ENCODE measurements around the gene TTC3.
A peak's percentile ranks its signal among the peaks of the same experiment; 100 is the strongest.
"Not testable (repeated sequence)": the region's sequence is repeated elsewhere in the genome, so short reads cannot be mapped to it uniquely, and the experiment has no call there.

TTC3 gene

DNA sequence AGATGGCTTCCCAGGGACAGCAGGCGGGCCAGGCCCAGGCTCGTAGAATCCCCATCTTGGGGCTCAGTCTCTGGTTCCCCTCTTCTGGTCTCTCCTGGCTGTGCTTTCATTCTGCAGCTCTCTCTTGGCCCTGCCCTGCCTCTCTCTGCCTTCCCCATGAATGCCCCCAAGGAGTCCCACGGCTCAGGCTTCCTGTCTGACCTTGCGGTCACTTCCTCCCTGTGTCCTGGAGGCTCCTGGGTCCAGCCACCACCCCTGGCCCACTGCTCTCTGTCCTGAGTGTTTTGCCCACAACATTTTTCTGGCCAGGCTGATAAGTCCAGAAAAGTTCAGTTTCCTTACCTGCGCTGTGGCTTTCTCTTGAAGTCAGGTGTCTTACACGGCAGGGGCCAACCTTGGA, 29.2 kb upstream of the TTC3 start:
- Histone ChIP-seq H3K27ac (ENCODE audit: low read depth, low read length) (no peak overlapping the region), H3K36me3 (ENCODE audit: insufficient read depth, low read length) (no peaks in the 10 kb centered on the region), H3K9me3 (ENCODE audit: insufficient read depth, low read depth, low read length) (no peaks in the 10 kb centered on the region), H3K27me3 (ENCODE audit: insufficient read depth, low read length) (peaks cover 92% of the 10 kb centered on the region), H3K4me1 (ENCODE audit: insufficient read depth, low read length) (peaks cover 37% of the 10 kb centered on the region), H3K4me3 (ENCODE audit: low read length) (no peak overlapping the region), H3K9ac (ENCODE audit: low read depth, low read length) (no peak overlapping the region)
- WGBS: 87% methylated on average over 6 of the region's 6 CpGs

DNA sequence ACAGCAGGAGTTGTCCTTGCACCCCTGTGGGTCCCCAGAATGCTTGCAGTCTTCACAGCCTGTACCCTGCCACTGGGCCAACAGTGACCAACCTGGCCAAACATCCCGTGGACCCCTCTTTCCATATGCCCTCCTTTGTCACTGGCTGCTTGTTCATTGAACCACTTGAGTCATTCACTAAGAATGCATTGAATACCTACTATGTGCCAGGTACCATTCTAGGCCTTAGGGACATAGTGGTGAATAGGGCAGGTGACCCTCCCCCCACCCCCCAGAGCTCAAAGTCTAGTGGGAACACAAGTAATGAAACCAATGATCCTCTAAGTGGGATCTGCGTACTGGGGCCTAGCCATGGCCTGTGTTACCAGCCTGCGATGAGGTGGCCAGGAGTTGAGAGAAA, 28.4 kb upstream of the TTC3 start:
- Histone ChIP-seq H3K9ac (ENCODE audit: low read depth, low read length) (no peak overlapping the region), H3K4me3 (ENCODE audit: low read length) (no peak overlapping the region), H3K27me3 (ENCODE audit: insufficient read depth, low read length) (peaks cover 92% of the 10 kb centered on the region), H3K9me3 (ENCODE audit: insufficient read depth, low read depth, low read length) (no peaks in the 10 kb centered on the region), H3K4me1 (ENCODE audit: insufficient read depth, low read length) (peaks cover 31% of the 10 kb centered on the region), H3K36me3 (ENCODE audit: insufficient read depth, low read length) (no peaks in the 10 kb centered on the region), H3K27ac (ENCODE audit: low read depth, low read length) (no peak overlapping the region)
- 93% methylated on average over 3 of the region's 3 CpGs for WGBS

DNA sequence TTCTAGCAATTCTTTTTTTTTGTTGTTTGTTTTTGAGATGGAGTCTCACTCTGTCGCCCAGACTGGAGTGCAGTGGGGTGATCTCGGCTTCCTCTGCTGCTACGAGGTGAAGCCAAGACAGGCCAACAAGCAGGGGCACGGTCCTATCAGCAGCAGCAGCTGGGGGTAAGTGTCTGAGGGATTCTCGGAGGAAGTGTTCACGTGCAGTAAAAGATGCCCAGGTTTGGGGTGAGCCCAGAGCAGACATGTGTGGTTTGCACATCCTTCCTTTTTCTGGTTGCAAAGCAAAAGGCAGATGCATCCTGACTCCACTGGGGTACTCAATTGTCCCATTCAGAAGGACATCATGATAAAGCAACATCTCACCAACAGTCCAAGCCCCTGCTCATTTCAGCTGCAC, 27.9 kb upstream of the TTC3 start:
- Histone ChIP-seq H3K36me3 (ENCODE audit: insufficient read depth, low read length) (no peaks in the 10 kb centered on the region), H3K9me3 (ENCODE audit: insufficient read depth, low read depth, low read length) (no peaks in the 10 kb centered on the region), H3K9ac (ENCODE audit: low read depth, low read length) (no peak overlapping the region), H3K4me1 (ENCODE audit: insufficient read depth, low read length) (peaks cover 31% of the 10 kb centered on the region), H3K27me3 (ENCODE audit: insufficient read depth, low read length) (peaks cover 92% of the 10 kb centered on the region), H3K27ac (ENCODE audit: low read depth, low read length) (no peak overlapping the region), H3K4me3 (ENCODE audit: low read length) (no peak overlapping the region)
- 92% methylated on average over 6 of the region's 6 CpGs for WGBS

DNA sequence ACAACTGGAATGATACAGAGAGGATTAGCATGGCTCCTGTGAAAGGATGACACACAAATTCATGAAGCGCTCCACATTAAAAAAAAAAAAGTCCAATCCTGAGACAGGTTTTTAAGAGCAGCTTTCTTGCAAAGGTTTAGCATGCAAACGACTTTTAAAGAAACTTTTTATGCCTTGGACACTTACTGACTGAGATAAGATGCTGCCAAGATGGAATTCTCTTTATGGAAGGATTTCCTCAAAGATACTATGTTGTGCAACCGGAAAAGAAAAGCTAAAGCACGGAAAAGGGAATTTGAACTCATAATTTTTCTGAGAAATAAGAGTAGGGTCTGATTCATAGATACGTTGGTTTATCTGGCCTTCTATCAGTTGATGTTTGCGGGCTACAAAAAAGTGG, 27.5 kb upstream of the TTC3 start:
- WGBS: 94% methylated on average over 6 of the region's 6 CpGs
- no peak overlapping the region for H3K27ac ChIP-seq (ENCODE audit: low read depth, low read length)
- H3K9me3 ChIP-seq (ENCODE audit: insufficient read depth, low read depth, low read length): no peaks in the 10 kb centered on the region
- no peak overlapping the region for H3K9ac ChIP-seq (ENCODE audit: low read depth, low read length)
- H3K27me3 ChIP-seq (ENCODE audit: insufficient read depth, low read length): peaks cover 92% of the 10 kb centered on the region
- peaks cover 31% of the 10 kb centered on the region for H3K4me1 ChIP-seq (ENCODE audit: insufficient read depth, low read length)
- no peak overlapping the region for H3K4me3 ChIP-seq (ENCODE audit: low read length)
- H3K36me3 ChIP-seq (ENCODE audit: insufficient read depth, low read length): no peaks in the 10 kb centered on the region

GRCh38 chr21:37047079-37047478, 26.0 kb upstream of the TTC3 start:
- 0 out of 2 replicates have a peak overlapping the region, but pooled peaks have one; percentile 15 for H3K9ac ChIP-seq (ENCODE audit: low read depth, low read length)
- peaks cover 85% of the 10 kb centered on the region for H3K27me3 ChIP-seq (ENCODE audit: insufficient read depth, low read length)
- no peaks in the 10 kb centered on the region for H3K36me3 ChIP-seq (ENCODE audit: insufficient read depth, low read length)
- H3K4me1 ChIP-seq (ENCODE audit: insufficient read depth, low read length): peaks cover 26% of the 10 kb centered on the region
- H3K4me3 ChIP-seq (ENCODE audit: low read length): no peak overlapping the region
- WGBS: 73% methylated on average over 4 of the region's 4 CpGs
- H3K27ac ChIP-seq (ENCODE audit: low read depth, low read length): no peak overlapping the region
- H3K9me3 ChIP-seq (ENCODE audit: insufficient read depth, low read depth, low read length): no peaks in the 10 kb centered on the region

GRCh38 chr21:37049741-37050140, 23.3 kb upstream of the TTC3 start:
- not testable (repeated sequence) for H3K9me3 ChIP-seq (ENCODE audit: insufficient read depth, low read depth, low read length); H3K36me3 ChIP-seq (ENCODE audit: insufficient read depth, low read length); H3K27ac ChIP-seq (ENCODE audit: low read depth, low read length); H3K9ac ChIP-seq (ENCODE audit: low read depth, low read length); H3K4me3 ChIP-seq (ENCODE audit: low read length)
- H3K4me1 ChIP-seq (ENCODE audit: insufficient read depth, low read length): peaks cover 26% of the 10 kb centered on the region
- 88% methylated on average over 2 of the region's 3 CpGs for WGBS
- H3K27me3 ChIP-seq (ENCODE audit: insufficient read depth, low read length): peaks cover 66% of the 10 kb centered on the region

DNA sequence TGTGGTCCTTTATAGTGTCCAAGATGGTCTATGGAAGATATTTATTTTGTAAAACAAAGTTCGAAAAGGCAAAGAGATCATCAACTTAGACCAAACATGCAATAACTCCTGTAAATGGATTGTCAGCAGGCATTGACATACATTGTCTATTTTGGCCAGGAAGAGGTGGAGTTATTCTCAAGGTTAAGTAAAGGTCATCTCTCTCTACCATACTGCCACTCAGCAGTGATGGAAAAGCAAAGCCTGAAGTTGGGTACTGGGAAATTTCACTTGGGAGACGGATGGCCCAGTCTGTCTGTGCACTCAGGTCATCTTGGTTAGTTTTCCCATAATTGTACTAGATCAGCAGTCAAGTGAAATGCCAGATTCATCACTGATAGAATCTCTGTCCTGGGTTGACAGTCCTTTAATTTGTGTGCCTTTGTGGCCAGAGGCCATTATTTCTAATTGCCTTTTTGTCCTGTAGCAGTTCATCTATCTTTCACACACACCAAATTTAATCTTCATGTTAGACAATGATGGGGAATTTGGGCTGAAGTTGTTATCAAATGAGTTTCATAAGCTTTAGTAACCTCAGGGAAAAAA, 17.7 kb upstream of the TTC3 start:
- Histone ChIP-seq H3K4me3 (ENCODE audit: low read length) (no peak overlapping the region), H3K4me1 (ENCODE audit: insufficient read depth, low read length) (peaks cover 15% of the 10 kb centered on the region; the same call in 1 of the 2 replicates), H3K9ac (ENCODE audit: low read depth, low read length) (no peak overlapping the region), H3K9me3 (ENCODE audit: insufficient read depth, low read depth, low read length) (no peaks in the 10 kb centered on the region), H3K36me3 (ENCODE audit: insufficient read depth, low read length) (no peaks in the 10 kb centered on the region), H3K27ac (ENCODE audit: low read depth, low read length) (no peak overlapping the region), H3K27me3 (ENCODE audit: insufficient read depth, low read length) (peaks cover 10% of the 10 kb centered on the region)
- 86% methylated on average over 2 of the region's 2 CpGs for WGBS

DNA sequence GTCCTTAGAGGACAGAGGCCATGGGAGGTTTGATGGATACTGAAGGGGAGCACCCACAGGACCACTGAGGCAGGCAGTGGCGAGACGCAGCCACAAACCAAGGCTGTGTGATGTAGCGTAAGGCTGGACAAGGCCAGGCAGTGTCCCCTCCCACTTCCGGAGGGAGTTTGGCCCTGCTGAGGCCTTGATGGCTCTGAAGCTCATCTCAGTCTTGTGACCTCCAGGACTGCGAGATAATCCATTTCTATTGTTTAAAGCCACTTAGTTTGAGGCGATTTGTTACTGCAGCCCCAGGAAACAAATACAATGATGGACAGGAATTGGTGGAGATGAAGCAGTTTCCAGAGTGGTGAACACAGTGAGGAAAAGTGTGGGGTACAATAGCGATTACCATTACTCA, 15.4 kb upstream of the TTC3 start:
- WGBS: 93% methylated on average over 7 of the region's 7 CpGs
- Histone ChIP-seq H3K4me3 (ENCODE audit: low read length) (no peak overlapping the region), H3K27ac (ENCODE audit: low read depth, low read length) (no peak overlapping the region), H3K27me3 (ENCODE audit: insufficient read depth, low read length) (no peaks in the 10 kb centered on the region), H3K36me3 (ENCODE audit: insufficient read depth, low read length) (no peaks in the 10 kb centered on the region), H3K9me3 (ENCODE audit: insufficient read depth, low read depth, low read length) (no peaks in the 10 kb centered on the region), H3K9ac (ENCODE audit: low read depth, low read length) (no peak overlapping the region), H3K4me1 (ENCODE audit: insufficient read depth, low read length) (peaks cover 23% of the 10 kb centered on the region)

- H3K36me3 ChIP-seq (ENCODE audit: insufficient read depth, low read length): no peaks in the 10 kb centered on the region
- peaks cover 23% of the 10 kb centered on the region for H3K4me1 ChIP-seq (ENCODE audit: insufficient read depth, low read length)
- 64% methylated on average over 2 of the region's 2 CpGs for WGBS
- H3K9me3 ChIP-seq (ENCODE audit: insufficient read depth, low read depth, low read length): no peaks in the 10 kb centered on the region
- H3K27ac ChIP-seq (ENCODE audit: low read depth, low read length): no peak overlapping the region
- no peaks in the 10 kb centered on the region for H3K27me3 ChIP-seq (ENCODE audit: insufficient read depth, low read length)
- no peak overlapping the region for H3K4me3 ChIP-seq (ENCODE audit: low read length)
- no peak overlapping the region for H3K9ac ChIP-seq (ENCODE audit: low read depth, low read length)
Observed at GRCh38 chr21:37058261-37058660, 14.8 kb upstream of the TTC3 start.

GRCh38 chr21:37059181-37059580, 13.9 kb upstream of the TTC3 start:
- Histone ChIP-seq H3K27ac (ENCODE audit: low read depth, low read length) (no peak overlapping the region), H3K9me3 (ENCODE audit: insufficient read depth, low read depth, low read length) (no peaks in the 10 kb centered on the region), H3K9ac (ENCODE audit: low read depth, low read length) (no peak overlapping the region), H3K27me3 (ENCODE audit: insufficient read depth, low read length) (no peaks in the 10 kb centered on the region), H3K36me3 (ENCODE audit: insufficient read depth, low read length) (no peaks in the 10 kb centered on the region), H3K4me3 (ENCODE audit: low read length) (no peak overlapping the region), H3K4me1 (ENCODE audit: insufficient read depth, low read length) (peaks cover 23% of the 10 kb centered on the region)
- 76% methylated on average over 5 of the region's 5 CpGs for WGBS

- Histone ChIP-seq H3K4me1 (ENCODE audit: insufficient read depth, low read length) (peaks cover 23% of the 10 kb centered on the region), H3K9ac (ENCODE audit: low read depth, low read length) (no peak overlapping the region), H3K27ac (ENCODE audit: low read depth, low read length) (peak overlapping the region; percentile 25; the same call in 1 of the 2 replicates), H3K4me3 (ENCODE audit: low read length) (no peak overlapping the region), H3K36me3 (ENCODE audit: insufficient read depth, low read length) (no peaks in the 10 kb centered on the region), H3K9me3 (ENCODE audit: insufficient read depth, low read depth, low read length) (no peaks in the 10 kb centered on the region), H3K27me3 (ENCODE audit: insufficient read depth, low read length) (no peaks in the 10 kb centered on the region)
- 48% methylated on average over 1 of the region's 1 CpG for WGBS
Observed at GRCh38 chr21:37060296-37060695, 12.8 kb upstream of the TTC3 start.

Data from HUES64 (cell line).